Uterus (tissue), 2 donors: Measurements from ENCODE around the gene SLC25A31.

Experiments used
- CTCF ChIP-seq, 4 experiments: fragments of 200-600 bp in 2 of 4; fragments of 450-650 bp in 2 of 4; sonication (generic) in 2 of 4; IDR thresholded peaks; one replicate each; pipeline ENCODE4 v1.5.1; 2016 to 2019; ENCODE audit warnings: antibody characterized with exemption in 4 of 4, mild to moderate bottlenecking in 2 of 4, moderate library complexity in 1 of 4
- POLR2A ChIP-seq, 2 donors: fragments of 450-650 bp; IDR thresholded peaks; one replicate each; pipeline ENCODE4 v1.6.1; 2016; ENCODE audit warnings: antibody characterized with exemption in 2 of 2, mild to moderate bottlenecking in 1 of 2, moderate library complexity in 1 of 2

GRCh38 chr4:127778102-127778501 is 47.9 kb downstream of the SLC25A31 start:
- TF ChIP-seq CTCF (IDR thresholded peaks at IDR 0.05) (no peak), POLR2A (IDR thresholded peaks at IDR 0.05) (no peak)
